NCI-H69 (cell line): ENCODE data around the gene ZNF207.
"Not testable (repeated sequence)": the region's sequence is repeated elsewhere in the genome, so short reads cannot be mapped to it uniquely, and the experiment has no call there.

ENCODE experiments used
- DNase-seq: peaks from one replicate; lab custom pipeline; 2025; lab: John Stamatoyannopoulos, UW

Gene ZNF207

GRCh38 chr17:32386844-32387243 is 36.9 kb downstream of the ZNF207 start:
- DNase-seq = peak; percentile 67

DNA sequence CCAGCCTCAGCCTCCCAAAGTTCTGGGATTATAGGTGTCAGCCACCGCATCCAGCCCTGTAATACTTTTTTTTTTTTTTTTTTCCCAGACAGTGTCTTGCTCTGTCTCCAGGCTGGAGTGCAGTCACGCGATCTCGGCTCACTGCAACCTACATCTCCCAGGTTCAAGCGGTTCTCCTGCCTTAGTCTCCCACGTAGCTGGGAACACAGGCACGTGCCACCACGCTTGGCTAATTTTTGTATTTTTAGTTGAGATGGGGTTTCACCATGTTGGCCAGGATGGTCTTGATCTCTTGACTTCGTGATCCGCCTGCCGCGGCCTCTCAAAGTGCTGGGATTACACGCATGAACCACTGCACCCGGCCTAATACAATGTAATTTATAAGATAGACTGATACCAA is 38.2 kb downstream of the ZNF207 start:
- not testable (repeated sequence) for DNase-seq

GRCh38 chr17:32388613-32389459 is 38.9 kb downstream of the ZNF207 start:
- no peak for DNase-seq

DNA sequence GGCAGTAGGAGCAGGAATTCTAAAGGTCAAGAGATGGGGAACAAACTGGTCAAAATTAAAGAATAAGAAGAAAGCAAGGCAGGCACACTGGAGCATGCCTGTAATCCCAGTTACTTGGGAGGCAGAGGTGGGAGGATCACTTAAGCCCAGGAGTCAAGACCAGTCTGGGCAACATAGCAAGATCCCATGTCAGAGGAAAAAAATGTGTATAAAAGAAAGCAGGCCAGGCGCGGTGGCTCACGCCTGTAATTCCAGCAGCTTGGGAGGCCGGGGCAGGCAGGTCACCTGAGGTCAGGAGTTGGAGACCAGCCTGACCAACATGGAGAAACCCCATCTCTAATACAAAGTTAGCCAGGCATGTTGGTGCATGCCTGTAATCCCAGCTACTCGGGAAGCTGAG is 43.9 kb downstream of the ZNF207 start:
- DNase-seq = no peak

- DNase-seq = no peak
Observed at GRCh38 chr17:32396343-32396742, 46.4 kb downstream of the ZNF207 start.

DNA sequence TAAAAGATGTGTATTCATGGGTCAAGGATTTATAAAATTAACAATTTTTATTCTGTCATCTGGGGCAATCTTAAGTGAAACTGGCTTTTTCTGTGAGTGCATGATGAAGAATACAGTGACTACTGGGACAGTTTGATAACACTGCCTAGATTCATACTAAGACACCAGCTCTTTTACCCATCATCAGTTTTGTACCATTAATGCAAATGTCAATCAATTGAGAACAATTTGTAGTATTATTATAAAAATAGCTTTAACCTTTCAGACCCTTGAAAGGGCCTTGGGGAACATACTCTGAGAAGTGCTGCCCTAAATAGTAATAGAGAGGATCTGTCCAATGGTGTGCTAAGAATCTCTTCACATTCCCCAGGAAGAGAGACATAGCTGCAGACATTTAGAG is 49.0 kb downstream of the ZNF207 start:
- DNase-seq = no peak

- not testable (repeated sequence) for DNase-seq
Observed at GRCh38 chr17:32410085-32410484, 60.1 kb downstream of the ZNF207 start.

- no peak for DNase-seq
Observed at GRCh38 chr17:32426894-32427293, 76.9 kb downstream of the ZNF207 start.

DNA sequence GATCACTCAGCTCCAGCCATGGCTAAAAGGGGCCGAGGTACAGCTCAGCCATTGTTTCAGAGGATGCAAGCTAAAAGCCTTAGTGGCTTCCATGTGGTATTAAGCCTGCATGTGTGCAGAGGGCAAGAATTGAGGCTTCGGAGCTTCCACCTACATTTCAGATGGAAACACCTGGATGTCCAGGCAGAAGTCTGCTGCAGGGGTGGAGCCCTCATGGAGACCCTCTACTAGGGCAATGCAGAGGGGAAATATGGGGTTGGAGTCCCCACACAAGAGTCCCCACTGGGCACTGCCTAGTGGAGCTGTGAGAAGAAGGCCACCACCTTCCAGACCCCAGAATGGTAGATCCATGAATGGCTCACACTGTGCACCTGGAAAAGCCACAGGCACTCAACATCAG is 79.6 kb downstream of the ZNF207 start:
- no peak for DNase-seq
